Common myeloid progenitor, CD34-positive (primary cell): Measurements from ENCODE around the gene HIF3A.

Experiments
- CTCF ChIA-PET: fragments of 350-600 bp; sonication (Branson Sonifier 250); formaldehyde crosslinking; loops from one replicate; lab custom pipeline; 2021; ENCODE audit warnings: antibody characterized with exemption; lab: Charles Lee
- POLR2A ChIA-PET: fragments of 350-600 bp; sonication (Branson Sonifier 250); formaldehyde crosslinking; loops from one replicate; lab custom pipeline; 2021; ENCODE audit warnings: antibody characterized with exemption; lab: Charles Lee
- DNase-seq, 3 donors: peaks; one replicate each; pipeline versions ENCODE4 v3.0.0 to v3.0.0-alpha.2; 2013
- H3K27ac ChIP-seq, 2 experiments: 1 replicate in 1 of 2; 2 replicates in 1 of 2; pipeline ENCODE4 v1.7.0; 2013; ENCODE audit warnings: inconsistent platforms in 2 of 2, low read length in 2 of 2, mild to moderate bottlenecking in 2 of 2, low read depth in 1 of 2, moderate library complexity in 1 of 2; ENCODE audit not compliant: severe bottlenecking in 2 of 2, insufficient read depth in 1 of 2, poor library complexity in 1 of 2
- H3K27me3 ChIP-seq, 5 experiments: replicated peaks in 2 of 5; 1 replicate in 3 of 5; 2 replicates in 2 of 5; pipeline versions ENCODE4 v1.6.1 to v1.7.0; 2013; ENCODE audit warnings: low read length in 4 of 5, mild to moderate bottlenecking in 2 of 5, moderate library complexity in 2 of 5, inconsistent platforms in 1 of 5; ENCODE audit not compliant: insufficient read depth in 5 of 5, control insufficient read depth in 4 of 5
- H3K36me3 ChIP-seq, 4 experiments: 1 replicate in 2 of 4; 2 replicates in 2 of 4; pipeline versions ENCODE4 v1.6.1 to v1.7.0; 2013; ENCODE audit warnings: low read length in 3 of 4, control low read depth in 1 of 4, mild to moderate bottlenecking in 1 of 4; ENCODE audit not compliant: control insufficient read depth in 4 of 4, insufficient read depth in 4 of 4
- H3K4me1 ChIP-seq, 4 experiments: 1 replicate in 3 of 4; 2 replicates in 1 of 4; pipeline versions ENCODE4 v1.6.1 to v1.7.1; 2013; ENCODE audit warnings: low read length in 3 of 4, mild to moderate bottlenecking in 3 of 4, control low read depth in 1 of 4, inconsistent platforms in 1 of 4, moderate library complexity in 1 of 4; ENCODE audit not compliant: control insufficient read depth in 4 of 4, insufficient read depth in 4 of 4; ENCODE audit errors: control extremely low read depth in 1 of 4
- H3K4me3 ChIP-seq, 7 experiments: 1 replicate in 4 of 7; 2 replicates in 3 of 7; pipeline versions ENCODE4 v1.5.1 to v1.7.0; 2013; ENCODE audit warnings: mild to moderate bottlenecking in 7 of 7, low read length in 6 of 7, moderate library complexity in 6 of 7, inconsistent platforms in 2 of 7, low read depth in 2 of 7, control low read depth in 1 of 7; ENCODE audit not compliant: insufficient read depth in 4 of 7, control insufficient read depth in 1 of 7; ENCODE audit errors: extremely low read depth in 1 of 7
- H3K9me3 ChIP-seq, 5 experiments: 1 replicate in 4 of 5; 2 replicates in 1 of 5; pipeline versions ENCODE4 v1.6.1 to v1.7.1; 2013; ENCODE audit warnings: low read length in 4 of 5, mild to moderate bottlenecking in 2 of 5, inconsistent platforms in 1 of 5, low read depth in 1 of 5, moderate library complexity in 1 of 5; ENCODE audit not compliant: control insufficient read depth in 4 of 5, insufficient read depth in 2 of 5; ENCODE audit errors: control extremely low read depth in 1 of 5
- WGBS: methylation state at CpG from one replicate; pipeline ENCODE4 v1.1.5; 2013; ENCODE audit not compliant: insufficient coverage; 5-methylcytosine and 5-hydroxymethylcytosine counted together

HIF3A gene

GRCh38 chr19:46347985-46348384, 51.1 kb downstream of the HIF3A start:
- WGBS, result 95% methylated on average over 4 of the region's 5 CpGs
- no peak for DNase-seq
- H3K9me3 ChIP-seq, result no peaks in the 10 kb centered on the region
- H3K36me3 ChIP-seq, result peaks cover 0 to 15% (median 1%) of the 10 kb centered on the region in 4 experiments
- H3K27ac ChIP-seq, result no peak overlapping the region
- H3K4me3 ChIP-seq, result peak overlapping the region in 2 of 7 experiments; percentile 91 to 98
- POLR2A ChIA-PET, result no interaction called here
- peaks cover 15 to 49% (median 38%) of the 10 kb centered on the region in 4 experiments for H3K4me1 ChIP-seq
- H3K27me3 ChIP-seq, result peaks cover 0 to under 1% (median 0%) of the 10 kb centered on the region in 5 experiments
- CTCF ChIA-PET, result interaction anchor here (1.3 to 1.9 kb wide), 2 partner anchors 20 to 42 kb away, joined by 4 to 6 read pairs; no protein-coding TSS in a partner anchor

DNA sequence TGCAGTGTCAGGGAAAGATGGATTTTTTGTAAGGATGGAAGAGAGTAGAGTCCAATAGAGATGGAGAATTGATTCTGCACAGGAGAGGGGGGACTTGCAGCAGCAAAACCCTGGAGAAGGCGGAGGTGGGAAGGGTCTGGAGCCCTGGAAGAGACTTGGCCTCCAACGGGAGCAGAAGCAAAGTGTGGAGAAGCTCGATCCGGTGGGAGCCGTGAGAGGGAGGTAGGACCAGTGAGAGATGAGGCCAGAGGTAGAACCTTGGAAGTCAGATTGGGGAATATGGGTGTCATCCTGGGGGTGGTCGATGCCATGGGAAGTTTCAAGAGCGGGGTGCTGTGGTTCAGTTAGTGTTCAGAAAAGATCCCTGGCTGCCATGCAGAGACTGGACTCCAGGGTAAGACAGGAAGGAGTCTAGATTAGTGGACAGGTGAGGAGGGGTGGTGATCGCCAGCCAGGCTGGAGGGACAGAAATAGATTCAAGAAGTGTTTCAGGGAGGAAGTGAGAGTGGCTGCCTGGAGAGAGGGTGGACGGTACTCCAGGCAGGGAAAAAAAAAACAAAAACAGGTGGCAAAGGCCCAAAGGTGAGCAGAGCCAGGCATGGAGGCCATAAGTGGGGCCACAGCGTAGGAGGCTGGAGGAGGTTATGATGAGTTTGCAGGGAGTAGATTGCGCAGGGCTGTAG, 52.6 kb downstream of the HIF3A start:
- 76% methylated on average over 10 of the region's 11 CpGs for WGBS
- ChIA-PET POLR2A (no interaction called here), CTCF (interaction anchor here (0.9 kb wide), 1 partner anchor 33 kb away, joined by 3 read pairs; no protein-coding TSS in a partner anchor)
- Histone ChIP-seq H3K36me3 (peaks cover 3 to 28% (median 8%) of the 10 kb centered on the region in 4 experiments), H3K4me3 (peak overlapping the region in 1 of 7 experiments; percentile 38), H3K9me3 (no peaks in the 10 kb centered on the region), H3K27me3 (no peaks in the 10 kb centered on the region), H3K4me1 (peaks cover 15 to 49% (median 38%) of the 10 kb centered on the region in 4 experiments), H3K27ac (no peak overlapping the region)
- no peak for DNase-seq

- no peaks in the 10 kb centered on the region for H3K27me3 ChIP-seq
- H3K9me3 ChIP-seq, result no peaks in the 10 kb centered on the region
- no peak for DNase-seq
- WGBS, result 21% methylated on average over 7 of the region's 8 CpGs
- peaks cover 3 to 35% (median 12%) of the 10 kb centered on the region in 4 experiments for H3K36me3 ChIP-seq
- peak overlapping the region in 1 of 2 experiments; percentile 27 for H3K27ac ChIP-seq
- H3K4me1 ChIP-seq, result peaks cover 15 to 49% (median 38%) of the 10 kb centered on the region in 4 experiments
- CTCF ChIA-PET, result interaction anchor here (0.6 kb wide), 1 partner anchor 1517 kb away, joined by 3 read pairs; no protein-coding TSS in a partner anchor
- POLR2A ChIA-PET, result no interaction called here
- H3K4me3 ChIP-seq, result peak overlapping the region in 2 of 7 experiments; percentile 26 to 50
These were observed 53.4 kb downstream of the HIF3A start for GRCh38 chr19:46350029-46350757.

- peaks cover 3 to 41% (median 15%) of the 10 kb centered on the region in 4 experiments for H3K36me3 ChIP-seq
- peak; percentile 15 to 53 (median 20) for DNase-seq
- ChIA-PET CTCF (interaction anchor here (1.0 kb wide), 1 partner anchor 71 kb away, joined by 3 read pairs; no protein-coding TSS in a partner anchor), POLR2A (no interaction called here)
- peak overlapping the region in 2 of 7 experiments; percentile 26 to 50 for H3K4me3 ChIP-seq
- peaks cover 15 to 49% (median 38%) of the 10 kb centered on the region in 4 experiments for H3K4me1 ChIP-seq
- H3K27ac ChIP-seq, result peak overlapping the region in 1 of 2 experiments; percentile 27
- 0% methylated on average over 4 of the region's 8 CpGs for WGBS
- no peaks in the 10 kb centered on the region for H3K9me3 ChIP-seq
- no peaks in the 10 kb centered on the region for H3K27me3 ChIP-seq
These were observed 53.9 kb downstream of the HIF3A start for GRCh38 chr19:46350758-46351159.

- 53% methylated on average over 14 of the region's 18 CpGs for WGBS
- Histone ChIP-seq H3K36me3 (peaks cover 3 to 48% (median 18%) of the 10 kb centered on the region in 4 experiments), H3K27ac (peak overlapping the region in 1 of 2 experiments; percentile 27), H3K4me1 (peaks cover 15 to 47% (median 35%) of the 10 kb centered on the region in 4 experiments), H3K27me3 (no peaks in the 10 kb centered on the region), H3K4me3 (peak overlapping the region in 1 of 7 experiments; percentile 50), H3K9me3 (no peaks in the 10 kb centered on the region)
- ChIA-PET POLR2A (no interaction called here), CTCF (interaction anchor here (1.0 kb wide), 1 partner anchor 71 kb away, joined by 3 read pairs; no protein-coding TSS in a partner anchor)
- no peak for DNase-seq
These were observed 54.6 kb downstream of the HIF3A start for GRCh38 chr19:46351241-46352041.

GRCh38 chr19:46353730-46354528, 57.1 kb downstream of the HIF3A start:
- no peak for DNase-seq
- peaks cover 9 to 32% (median 25%) of the 10 kb centered on the region in 4 experiments for H3K4me1 ChIP-seq
- H3K36me3 ChIP-seq, result peaks cover 3 to 67% (median 27%) of the 10 kb centered on the region in 4 experiments
- CTCF ChIA-PET, result interaction anchor here (1.2 to 1.5 kb wide), 2 partner anchors 14 to 42 kb away, joined by 3 to 5 read pairs; no protein-coding TSS in a partner anchor
- H3K27me3 ChIP-seq, result no peaks in the 10 kb centered on the region
- no peaks in the 10 kb centered on the region for H3K9me3 ChIP-seq
- POLR2A ChIA-PET, result no interaction called here
- 93% methylated on average over 27 of the region's 28 CpGs for WGBS
- H3K4me3 ChIP-seq, result no peak overlapping the region
- H3K27ac ChIP-seq, result no peak overlapping the region
